Measurements from ENCODE around the gene PBXIP1.

DNA sequence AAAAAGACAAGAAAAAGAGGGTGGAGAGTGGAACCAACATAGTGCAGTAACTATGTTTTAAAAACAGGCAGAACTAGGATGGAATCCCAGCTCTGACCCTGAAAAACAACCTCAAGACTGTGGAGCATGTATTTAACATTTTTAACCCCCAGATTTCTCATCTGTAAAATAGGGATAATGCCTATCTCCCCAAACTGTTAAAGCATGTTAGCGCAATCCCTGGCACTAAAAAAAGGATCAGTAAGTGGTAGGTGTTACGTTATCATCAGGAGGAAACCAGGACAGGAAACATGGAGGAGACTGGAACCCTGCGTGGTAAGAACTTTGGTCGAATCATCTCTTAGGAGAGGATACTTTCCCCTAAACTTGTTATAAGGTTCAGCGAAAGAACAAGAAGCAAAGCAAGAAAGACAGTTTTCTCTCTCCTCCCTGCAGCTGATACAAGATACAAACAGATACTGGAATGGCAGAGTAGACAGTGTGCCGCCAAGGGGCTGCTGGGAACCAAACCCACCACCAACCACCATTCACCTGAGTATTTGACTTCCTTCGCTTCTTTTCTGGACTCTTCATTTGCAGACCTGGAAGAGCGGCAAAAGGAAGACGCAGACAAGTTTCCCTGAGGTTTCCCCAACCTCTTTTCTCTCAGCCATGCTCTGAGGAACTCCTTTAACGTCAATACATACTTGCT lies 4.7 kb upstream of the PBXIP1 start:
- TF ChIP-seq, protein P1, sequence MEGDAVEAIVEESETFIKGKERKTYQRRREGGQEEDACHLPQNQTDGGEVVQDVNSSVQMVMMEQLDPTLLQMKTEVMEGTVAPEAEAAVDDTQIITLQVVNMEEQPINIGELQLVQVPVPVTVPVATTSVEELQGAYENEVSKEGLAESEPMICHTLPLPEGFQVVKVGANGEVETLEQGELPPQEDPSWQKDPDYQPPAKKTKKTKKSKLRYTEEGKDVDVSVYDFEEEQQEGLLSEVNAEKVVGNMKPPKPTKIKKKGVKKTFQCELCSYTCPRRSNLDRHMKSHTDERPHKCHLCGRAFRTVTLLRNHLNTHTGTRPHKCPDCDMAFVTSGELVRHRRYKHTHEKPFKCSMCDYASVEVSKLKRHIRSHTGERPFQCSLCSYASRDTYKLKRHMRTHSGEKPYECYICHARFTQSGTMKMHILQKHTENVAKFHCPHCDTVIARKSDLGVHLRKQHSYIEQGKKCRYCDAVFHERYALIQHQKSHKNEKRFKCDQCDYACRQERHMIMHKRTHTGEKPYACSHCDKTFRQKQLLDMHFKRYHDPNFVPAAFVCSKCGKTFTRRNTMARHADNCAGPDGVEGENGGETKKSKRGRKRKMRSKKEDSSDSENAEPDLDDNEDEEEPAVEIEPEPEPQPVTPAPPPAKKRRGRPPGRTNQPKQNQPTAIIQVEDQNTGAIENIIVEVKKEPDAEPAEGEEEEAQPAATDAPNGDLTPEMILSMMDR (optimal IDR thresholded peaks at IDR 0.05 in 1 of 3, IDR thresholded peaks at IDR 0.05 in 1 of 3, conservative IDR thresholded peaks at IDR 0.05 in 1 of 3; ENCODE audit: extremely low read depth in 1 of 3, insufficient read depth in 2 of 3, low read length in 3 of 3), result no peak
- TF ChIP-seq EZH2 (IDR thresholded peaks at IDR 0.05; ENCODE audit: low read length), result no peak
